ENCODE measurements around the gene STX18. TPM values are rescaled to one million over a fixed set of nuclear protein-coding genes. Genes with fewer than 3 reads are reported as not detected.

Gene STX18
- total and polyA plus RNA-seq, 2 of the 13 experiments (the other 11 are each of a cell fraction or from before 2014, with no cell fraction given), result 23.9 to 37.1 TPM

GRCh38 chr4:4472344-4472958, 69.4 kb downstream of the STX18 start (continued):
- TF ChIP-seq RERE (CRISPR knock-in tag; IDR thresholded peaks at IDR 0.05; ENCODE audit: low read depth), result peak; percentile 34; the same call in 1 of the 2 replicates
- no peak for TF ChIP-seq AFF4 (CRISPR knock-in tag; IDR thresholded peaks at IDR 0.05)
- TF ChIP-seq MTF2 (CRISPR knock-in tag; IDR thresholded peaks at IDR 0.05; ENCODE audit: borderline replicate concordance), result no peak
- peak; percentile 60; the same call in 1 of the 2 replicates for TF ChIP-seq ZBTB26 (CRISPR knock-in tag; IDR thresholded peaks at IDR 0.05; ENCODE audit: borderline replicate concordance)
- no peak for TF ChIP-seq POLR2A (IDR thresholded peaks at IDR 0.05; ENCODE audit: insufficient read depth in 1 of 2, low read depth in 2 of 2, low read length in 2 of 2)
- peak; percentile 41; the same call in 1 of the 2 replicates for TF ChIP-seq BCL6 (CRISPR knock-in tag; IDR thresholded peaks at IDR 0.05)
- peak; percentile 51; the same call in 1 of the 2 replicates for TF ChIP-seq IRF2 (CRISPR knock-in tag; IDR thresholded peaks at IDR 0.05)
- no peak for TF ChIP-seq IRF9 (CRISPR knock-in tag; IDR thresholded peaks at IDR 0.05; ENCODE audit: borderline replicate concordance)
- peak; percentile 36; the same call in 1 of the 2 replicates for TF ChIP-seq ZFP37 (CRISPR knock-in tag; IDR thresholded peaks at IDR 0.05; ENCODE audit: borderline replicate concordance)
- no peak for TF ChIP-seq ZSCAN30 (CRISPR knock-in tag; IDR thresholded peaks at IDR 0.05)
- no peak for TF ChIP-seq NONO (IDR thresholded peaks at IDR 0.05)
- TF ChIP-seq NONO (CRISPR knock-in tag; conservative IDR thresholded peaks at IDR 0.05), result no peak

All from HepG2 (cell line).